SK-N-SH (cell line): ENCODE results near the gene NCKAP5. TPM values are rescaled to one million over a fixed set of nuclear protein-coding genes. Genes with fewer than 3 reads are reported as not detected.

Source experiments
- CTCF ChIA-PET: fragments of 300-600, 350-600 bp; formaldehyde crosslinking; extraction: SDS; loops from one replicate; lab custom pipeline; 2021; lab: Yijun Ruan, JAX
- POLR2A ChIA-PET: fragments of 350-600 bp; sonication (Branson Sonifier 250); formaldehyde crosslinking; extraction: SDS; loops from one replicate; lab custom pipeline; 2020; ENCODE audit warnings: antibody characterized with exemption, inconsistent platforms; lab: Yijun Ruan, JAX
- DNase-seq: peaks from one replicate; pipeline ENCODE4 v3.0.0; 2012
- H2AFZ ChIP-seq: fragments of 200-600 bp; sonication (generic); 2 replicates; pipeline ENCODE4 v1.8.1; 2016; ENCODE audit warnings: antibody characterized with exemption, mild to moderate bottlenecking, low read depth
- H3F3A ChIP-seq: fragments of 200-600 bp; sonication (generic); replicated peaks from 2 replicates; pipeline ENCODE3; 2016; ENCODE audit warnings: antibody characterized with exemption, mild to moderate bottlenecking; ENCODE audit not compliant: insufficient read depth
- H3K27ac ChIP-seq, 2 experiments: fragments of 200-500 bp in 1 of 2; fragments of 200-600 bp in 1 of 2; sonication (Bioruptor generic) in 1 of 2; sonication (generic), shearing (Covaris generic) in 1 of 2; 2 replicates each; pipeline versions ENCODE4 v1.5.1 to v1.6.1; 2014 to 2016; ENCODE audit warnings: low read depth in 2 of 2, inconsistent platforms in 1 of 2, low read length in 1 of 2, mild to moderate bottlenecking in 1 of 2, mixed read lengths in 1 of 2
- H3K27me3 ChIP-seq: fragments of 200-600 bp; sonication (generic), shearing (Covaris generic); 2 replicates; pipeline ENCODE4 v1.6.1; 2016; ENCODE audit warnings: mixed run types; ENCODE audit not compliant: insufficient read depth
- H3K36me3 ChIP-seq, 2 experiments: fragments of 200-500 bp in 1 of 2; fragments of 200-600 bp in 1 of 2; sonication (Bioruptor generic) in 1 of 2; sonication (generic) in 1 of 2; replicated peaks in 1 of 2; 2 replicates each; pipeline versions ENCODE3 to v1.5.1; 2014 to 2016; ENCODE audit warnings: low read length in 1 of 2, mild to moderate bottlenecking in 1 of 2; ENCODE audit not compliant: insufficient read depth in 2 of 2, control insufficient read depth in 1 of 2
- H3K4me1 ChIP-seq, 2 experiments: fragments of 200-500 bp in 1 of 2; fragments of 200-600 bp in 1 of 2; sonication (Bioruptor generic) in 1 of 2; sonication (generic), shearing (Covaris generic) in 1 of 2; 2 replicates each; pipeline versions ENCODE4 v1.5.1 to v1.6.1; 2014 to 2016; ENCODE audit warnings: low read depth in 1 of 2, low read length in 1 of 2, mixed run types in 1 of 2; ENCODE audit not compliant: insufficient read depth in 2 of 2, control insufficient read depth in 1 of 2
- H3K4me2 ChIP-seq: fragments of 200-600 bp; sonication (generic), shearing (Covaris generic); 2 replicates; pipeline ENCODE4 v1.6.1; 2017; ENCODE audit warnings: mixed run types
- H3K4me3 ChIP-seq, 2 experiments: fragments of 200-500 bp in 1 of 2; fragments of 200-600 bp in 1 of 2; sonication (Bioruptor generic) in 1 of 2; sonication (generic), shearing (Covaris generic) in 1 of 2; 2 replicates each; pipeline versions ENCODE4 v1.5.1 to v1.8.1; 2014 to 2016; ENCODE audit warnings: low read depth in 2 of 2, inconsistent platforms in 1 of 2, low read length in 1 of 2, mild to moderate bottlenecking in 1 of 2, mixed read lengths in 1 of 2, moderate library complexity in 1 of 2
- H3K79me2 ChIP-seq: fragments of 200-600 bp; sonication (generic); 2 replicates; pipeline ENCODE4 v1.8.1; 2017; ENCODE audit warnings: mild to moderate bottlenecking; ENCODE audit not compliant: insufficient read depth
- H3K9ac ChIP-seq: fragments of 200-600 bp; sonication (generic); 2 replicates; pipeline ENCODE4 v1.6.1; 2017; ENCODE audit warnings: mixed run types
- H3K9me2 ChIP-seq: fragments of 200-600 bp; sonication (generic); 2 replicates; pipeline ENCODE4 v1.6.1; 2017; ENCODE audit warnings: mixed run types
- H3K9me3 ChIP-seq: fragments of 200-600 bp; sonication (generic); 2 replicates; pipeline ENCODE4 v1.6.1; 2017; ENCODE audit warnings: mixed run types, mild to moderate bottlenecking, moderate library complexity
- H4K20me1 ChIP-seq: fragments of 200-600 bp; sonication (generic); 2 replicates; pipeline ENCODE4 v1.6.1; 2017; ENCODE audit warnings: mild to moderate bottlenecking, mixed run types; ENCODE audit not compliant: insufficient read depth
- CHD2 ChIP-seq: fragments of 150-350 bp; IDR thresholded peaks from 2 replicates; pipeline ENCODE4 v1.6.1; 2018; ENCODE audit warnings: low read length; ENCODE audit not compliant: partially characterized antibody
- ELF1 ChIP-seq: IDR thresholded peaks from 2 replicates; pipeline ENCODE4 v1.4.0; 2012
- EZH2phosphoT487 ChIP-seq: fragments of 200-600 bp; sonication (generic); IDR thresholded peaks from 2 replicates; pipeline ENCODE4 v1.6.1; 2017; ENCODE audit warnings: low read depth, mixed run types, mild to moderate bottlenecking, antibody characterized with exemption, moderate library complexity, borderline replicate concordance
- FOSL2 ChIP-seq: IDR thresholded peaks from 2 replicates; pipeline ENCODE4 v1.4.0; 2012; ENCODE audit warnings: low read depth, mild to moderate bottlenecking, moderate library complexity, borderline replicate concordance
- FOXM1 ChIP-seq: IDR thresholded peaks from 2 replicates; pipeline ENCODE4 v1.4.0; 2012; ENCODE audit warnings: low read depth, mild to moderate bottlenecking
- GABPA ChIP-seq: IDR thresholded peaks from 2 replicates; pipeline ENCODE4 v1.4.0; 2012; ENCODE audit warnings: low read depth, mild to moderate bottlenecking
- GATA2 ChIP-seq: sonication (generic); formaldehyde crosslinking; IDR thresholded peaks from 2 replicates; pipeline ENCODE4 v1.5.0; 2020; ENCODE audit warnings: mild to moderate bottlenecking, missing genetic modification reagents
- POLR2AphosphoS5 ChIP-seq: IDR thresholded peaks from 2 replicates; pipeline ENCODE4 v1.6.1; 2012; ENCODE audit warnings: low read depth, low read length
- REST ChIP-seq: IDR thresholded peaks from 2 replicates; pipeline ENCODE4 v1.6.1; 2012; ENCODE audit warnings: mild to moderate bottlenecking, low read depth, low read length, moderate library complexity
- RFX5 ChIP-seq: IDR thresholded peaks from 2 replicates; pipeline ENCODE4 v1.6.1; 2012; ENCODE audit warnings: mild to moderate bottlenecking, improper control_type of control experiment, low read length
- YY1 ChIP-seq: IDR thresholded peaks from 2 replicates; pipeline ENCODE4 v1.4.0; 2012; ENCODE audit warnings: low read depth, mild to moderate bottlenecking
- WGBS: methylation state at CpG from one replicate; pipeline ENCODE4 v1.1.6; 2017; ENCODE audit warnings: low lambda C conversion rate; 5-methylcytosine and 5-hydroxymethylcytosine counted together
- polyA plus RNA-seq, 3 experiments: library from polyadenylated mRNA; depleted of rRNA; stranded (reverse); fragments of >200 nt; gene quantifications; 2 replicates each; pipeline ENCODE4 v1.2.3, GENCODE V29; 2012
- TF ChIP-seq, protein P1 (sequence below): IDR thresholded peaks from 2 replicates; pipeline ENCODE4 v1.4.0; 2012; ENCODE audit warnings: low read depth

The NCKAP5 gene
- polyA plus RNA-seq, 1 of the 3 experiments (the other 2 are of a cell fraction), result 0.02 TPM

GRCh38 chr2:133292259-133292658 lies 276.0 kb downstream of the NCKAP5 start:
- no peaks in the 10 kb centered on the region for H3K36me3 ChIP-seq
- 44% methylated on average over 2 of the region's 2 CpGs for WGBS
- TF ChIP-seq EZH2phosphoT487 (no peak), GATA2 (CRISPR knock-in tag) (peak; percentile 42; the same call in 1 of the 2 replicates), RFX5 (no peak)
- POLR2A ChIA-PET, result no interaction called here
- H3K4me1 ChIP-seq, result no peaks in the 10 kb centered on the region; a peak in 1 of 4 replicates
- no peak overlapping the region for H3K4me2 ChIP-seq
- no peak overlapping the region for H2AFZ ChIP-seq
- no peaks in the 10 kb centered on the region for H3K27me3 ChIP-seq
- no peaks in the 10 kb centered on the region for H3F3A ChIP-seq
- H3K9me3 ChIP-seq, result no peaks in the 10 kb centered on the region
- no peak overlapping the region for H3K4me3 ChIP-seq
- no peaks in the 10 kb centered on the region for H3K79me2 ChIP-seq
- H3K9me2 ChIP-seq, result no peaks in the 10 kb centered on the region
- CTCF ChIA-PET, result interaction anchor here (1.1 to 1.3 kb wide), 2 partner anchors 25 to 39 kb away, joined by 3 read pairs; no protein-coding TSS in a partner anchor
- H3K9ac ChIP-seq, result no peak overlapping the region
- H3K27ac ChIP-seq, result no peak overlapping the region
- no peaks in the 10 kb centered on the region for H4K20me1 ChIP-seq
- DNase-seq, result no peak

DNA sequence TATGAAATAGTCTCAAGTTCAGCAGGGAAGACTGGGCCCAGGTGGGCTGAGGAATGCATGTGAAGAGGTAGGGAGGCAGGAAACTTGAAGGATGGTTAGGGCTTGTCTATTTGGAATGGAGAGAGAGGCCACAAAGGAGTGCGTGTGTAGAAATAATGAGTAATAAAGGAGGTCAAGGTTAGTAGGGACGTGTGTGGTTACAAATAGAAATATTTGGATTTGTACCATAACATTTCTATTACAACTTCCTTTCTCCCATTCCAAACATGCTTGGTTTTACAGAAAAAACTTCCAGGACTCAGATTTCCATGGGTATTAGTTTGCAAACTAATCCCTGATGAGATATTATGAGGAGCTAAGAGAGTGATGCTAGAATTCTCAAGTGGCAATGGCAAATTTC lies 280.6 kb downstream of the NCKAP5 start:
- ChIA-PET CTCF (interaction anchor here (1.2 kb wide), 1 partner anchor 9 kb away, joined by 3 read pairs; no protein-coding TSS in a partner anchor), POLR2A (no interaction called here)
- no peaks in the 10 kb centered on the region for H3K27me3 ChIP-seq
- H3K9me3 ChIP-seq, result no peaks in the 10 kb centered on the region
- no peak overlapping the region for H2AFZ ChIP-seq
- no peaks in the 10 kb centered on the region for H3F3A ChIP-seq
- no peaks in the 10 kb centered on the region for H3K36me3 ChIP-seq
- WGBS, result 56% methylated on average over 2 of the region's 2 CpGs
- no peak overlapping the region for H3K4me2 ChIP-seq
- no peaks in the 10 kb centered on the region for H3K9me2 ChIP-seq
- no peak overlapping the region for H3K9ac ChIP-seq
- DNase-seq, result no peak
- H3K27ac ChIP-seq, result no peak overlapping the region
- no peak overlapping the region for H3K4me3 ChIP-seq
- H3K79me2 ChIP-seq, result no peaks in the 10 kb centered on the region
- H3K4me1 ChIP-seq, result no peaks in the 10 kb centered on the region
- TF ChIP-seq CHD2, result no peak
- TF ChIP-seq ELF1, result no peak
- TF ChIP-seq FOXM1, result no peak
- TF ChIP-seq GABPA, result no peak
- TF ChIP-seq, protein P1, sequence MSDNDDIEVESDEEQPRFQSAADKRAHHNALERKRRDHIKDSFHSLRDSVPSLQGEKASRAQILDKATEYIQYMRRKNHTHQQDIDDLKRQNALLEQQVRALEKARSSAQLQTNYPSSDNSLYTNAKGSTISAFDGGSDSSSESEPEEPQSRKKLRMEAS, result no peak
- no peak for TF ChIP-seq FOSL2
- TF ChIP-seq YY1, result no peak
- TF ChIP-seq REST, result no peak
- no peak for TF ChIP-seq POLR2AphosphoS5
- no peaks in the 10 kb centered on the region for H4K20me1 ChIP-seq
